GM12878 (cell line): ENCODE data around the gene SYPL1. TPM values are rescaled to one million over a fixed set of nuclear protein-coding genes. Genes with fewer than 3 reads are reported as not detected.

ENCODE experiments used
- ATAC-seq: fragments of 200-7000 bp; cut with Tn5 transposase; 3 replicates; pipeline ENCODE4 v1.9.1; 2020; ENCODE audit warnings: mild to moderate bottlenecking, moderate library complexity
- BruUV-seq: library from RNA; stranded (reverse); fragments of 400-500 nt; replicated peaks from 2 replicates; lab custom pipeline; 2021; lab: Mats Ljungman, UMichigan
- CTCF ChIA-PET: fragments of 300-600 bp; sonication (Branson Sonifier 250); formaldehyde crosslinking; extraction: SDS; loops from one replicate; lab custom pipeline; 2021; ENCODE audit warnings: inconsistent platforms; lab: Yijun Ruan, JAX
- POLR2A ChIA-PET: fragments of 350-600 bp; formaldehyde crosslinking; extraction: SDS; loops from one replicate; lab custom pipeline; 2021; ENCODE audit warnings: inconsistent platforms; lab: Charles Lee
- RAD21 ChIA-PET: fragments of 300-600 bp; sonication (Branson Sonifier 250); formaldehyde crosslinking; loops from one replicate; lab custom pipeline; 2023; ENCODE audit warnings: antibody characterized with exemption; ENCODE audit not compliant: unreplicated experiment; lab: Charles Lee
- SMC1A ChIA-PET: fragments of 300-600 bp; sonication (Branson Sonifier 250); formaldehyde crosslinking; loops from one replicate; lab custom pipeline; 2023; ENCODE audit not compliant: unreplicated experiment, uncharacterized antibody; lab: Charles Lee
- DNase-seq: peaks from one replicate; pipeline ENCODE4 v3.0.0-alpha.2; 2011; ENCODE audit warnings: low read depth, low spot score
- FAIRE-seq: peaks from 3 replicates; lab custom pipeline; 2011; peaks lifted over from hg19 to GRCh38; lab: Jason Lieb, UNC
- H2AFZ ChIP-seq: 2 replicates; pipeline ENCODE4 v1.6.0; 2011; ENCODE audit warnings: low read depth, low read length, control low read depth; ENCODE audit not compliant: control insufficient read depth
- H3K27ac ChIP-seq: 2 replicates; pipeline ENCODE4 v1.5.1; 2011; ENCODE audit warnings: control low read depth; ENCODE audit not compliant: control insufficient read depth, insufficient read depth
- H3K27me3 ChIP-seq, 2 experiments: replicated peaks in 1 of 2; 2 replicates each; pipeline versions ENCODE4 v1.6.0 to v1.6.1; 2011; ENCODE audit warnings: low read length in 1 of 2; ENCODE audit not compliant: control insufficient read depth in 2 of 2, insufficient read depth in 2 of 2
- H3K36me3 ChIP-seq, 2 experiments: 2 replicates each; pipeline ENCODE4 v1.5.1; 2011; ENCODE audit warnings: low read length in 1 of 2; ENCODE audit not compliant: control insufficient read depth in 2 of 2, insufficient read depth in 2 of 2
- H3K4me1 ChIP-seq: 2 replicates; pipeline ENCODE4 v1.6.1; 2011; ENCODE audit warnings: mild to moderate bottlenecking, low read length, moderate library complexity, mixed read lengths; ENCODE audit not compliant: control insufficient read depth, insufficient read depth
- H3K4me2 ChIP-seq: 2 replicates; pipeline ENCODE4 v1.6.0; 2011; ENCODE audit warnings: control low read depth; ENCODE audit not compliant: control insufficient read depth, insufficient read depth
- H3K4me3 ChIP-seq: fragments of 200-600 bp; sonication (generic); 2 replicates; pipeline ENCODE4 v1.5.1; 2016
- H3K79me2 ChIP-seq: 2 replicates; pipeline ENCODE4 v1.6.0; 2011; ENCODE audit warnings: low read length; ENCODE audit not compliant: control insufficient read depth, insufficient read depth
- H3K9ac ChIP-seq: 2 replicates; pipeline ENCODE4 v1.8.0; 2011; ENCODE audit warnings: low read length, control low read depth, mixed read lengths; ENCODE audit not compliant: control insufficient read depth, insufficient read depth
- H3K9me3 ChIP-seq: replicated peaks from 3 replicates; pipeline ENCODE4 v1.5.1; 2011; ENCODE audit warnings: mild to moderate bottlenecking, low read length; ENCODE audit not compliant: control insufficient read depth, insufficient read depth
- H4K20me1 ChIP-seq: 2 replicates; pipeline ENCODE4 v1.6.0; 2011; ENCODE audit not compliant: control insufficient read depth, insufficient read depth
- ATF3 ChIP-seq: IDR thresholded peaks from 2 replicates; pipeline ENCODE4 v1.6.1; 2011; ENCODE audit warnings: low read depth, mild to moderate bottlenecking, low read length, moderate library complexity, borderline replicate concordance; ENCODE audit errors: extremely low read depth
- REST ChIP-seq: IDR thresholded peaks from 2 replicates; pipeline ENCODE4 v1.6.1; 2012; ENCODE audit warnings: mild to moderate bottlenecking, low read depth, low read length
- WGBS: methylation state at CpG from one replicate; pipeline ENCODE4 v1.1.6; 2016; ENCODE audit warnings: low lambda C conversion rate; ENCODE audit not compliant: insufficient replicate concordance, insufficient coverage; ENCODE audit errors: missing lambda C conversion rate; 5-methylcytosine and 5-hydroxymethylcytosine counted together
- in situ Hi-C: fragments of 300-500 bp; cut with MboI; formaldehyde crosslinking; loops from 9 replicates; pipeline ENCODE4 v1.14.3; 2018; ENCODE audit warnings: mixed read lengths
- intact Hi-C: fragments of 100-400 bp; cut with micrococcal nuclease; formaldehyde crosslinking; loops from one replicate; pipeline ENCODE4 v1.14.2; 2022; ENCODE audit not compliant: unreplicated experiment
- polyA plus RNA-seq, 11 experiments: library from polyadenylated mRNA; depleted of rRNA in 4 of 11; unstranded in 6 of 11; stranded (reverse) in 5 of 11; fragments of >200 nt; fragmentation: Nextera tagmentation in 4 of 11; fragmentation: Illumina TruSeq in 1 of 11; extraction: Ambion mirVana in 4 of 11; extraction: Trizol in 1 of 11; gene quantifications; 1 replicate in 1 of 11; 2 replicates in 10 of 11; pipeline versions ENCODE4 v1.2.1 to v1.2.3, GENCODE V29; 2011 to 2016; ENCODE audit warnings: inconsistent platforms in 2 of 11, missing spikeins in 2 of 11, low read depth in 1 of 11
- total RNA-seq, 4 experiments: library from RNA; depleted of rRNA in 3 of 4; stranded (reverse); fragments of >200 nt in 3 of 4; fragmentation: Illumina TruSeq in 1 of 4; extraction: Trizol in 1 of 4; gene quantifications; 2 replicates each; pipeline versions ENCODE4 v1.2.1 to v1.2.3, GENCODE V29; 2013 to 2021

Gene SYPL1
- total and polyA plus RNA-seq, 10 of the 15 experiments (the other 5 are each of a cell fraction or from before 2014, with no cell fraction given), result 34.5 to 177 (median 87.3) TPM

- no peak overlapping the region for H2AFZ ChIP-seq
- H3K9me3 ChIP-seq, result peaks cover 2% of the 10 kb centered on the region; the same call in 1 of the 3 replicates
- DNase-seq (no peak), FAIRE-seq (no peak), ATAC-seq (no peak)
- H3K79me2 ChIP-seq, result no peaks in the 10 kb centered on the region
- peaks cover 17% of the 10 kb centered on the region for H3K4me1 ChIP-seq
- ChIA-PET RAD21 (no interaction called here), SMC1A (no interaction called here), POLR2A (no interaction called here), CTCF (interaction anchor here (0.6 to 9.2 kb wide), 2 partner anchors 100 to 354 kb away, joined by 3 to 288 read pairs; no protein-coding TSS in a partner anchor)
- H4K20me1 ChIP-seq, result no peaks in the 10 kb centered on the region
- in situ Hi-C loops (no loop called here), intact Hi-C loops (loop anchor here (10.0 kb wide), 1 partner anchor 412 kb away; no protein-coding TSS in a partner anchor)
- no peak overlapping the region for H3K27ac ChIP-seq
- 37% methylated on average over 5 of the region's 5 CpGs for WGBS
- no peak overlapping the region for H3K4me3 ChIP-seq
- H3K27me3 ChIP-seq, result 0 out of 4 replicates have a peak, but pooled peaks cover 0 to 1% of the 10 kb centered on the region in 2 experiments
- H3K36me3 ChIP-seq, result no peaks in the 10 kb centered on the region
- no peak overlapping the region for H3K9ac ChIP-seq
- peak; percentile 50; the same call in 1 of the 2 replicates for TF ChIP-seq REST
- no peak for TF ChIP-seq ATF3
- BruUV-seq, result no TSS peak
- no peak overlapping the region for H3K4me2 ChIP-seq
Observed at GRCh38 chr7:106053109-106053508, 59.0 kb downstream of the SYPL1 start.
